GM18498 (cell line): ENCODE data around the gene SNRNP40.
"Not testable (repeated sequence)": the region's sequence is repeated elsewhere in the genome, so short reads cannot be mapped to it uniquely, and the experiment has no call there.

Experiments used
- ATAC-seq: cut with Tn5 transposase; IDR thresholded peaks from one replicate; pipeline ENCODE4 v1.9.1; 2021; ENCODE audit warnings: mild to moderate bottlenecking, moderate library complexity; ENCODE audit not compliant: unreplicated experiment

The SNRNP40 gene

GRCh38 chr1:31287791-31288190 lies 8.8 kb downstream of the SNRNP40 start:
- not testable (repeated sequence) for ATAC-seq

GRCh38 chr1:31282426-31282825 lies 14.2 kb downstream of the SNRNP40 start:
- not testable (repeated sequence) for ATAC-seq

- ATAC-seq: no peak
These were observed 23.0 kb downstream of the SNRNP40 start for GRCh38 chr1:31273619-31274018.

GRCh38 chr1:31272369-31272768 lies 24.2 kb downstream of the SNRNP40 start:
- ATAC-seq: no peak

- ATAC-seq: no peak
These were observed 30.0 kb downstream of the SNRNP40 start for GRCh38 chr1:31266547-31266946.

- no peak for ATAC-seq
These were observed 31.7 kb downstream of the SNRNP40 start for GRCh38 chr1:31264790-31265386.

- no peak for ATAC-seq
These were observed 33.2 kb downstream of the SNRNP40 start for GRCh38 chr1:31263408-31263807.

- ATAC-seq: not testable (repeated sequence)
These were observed 34.2 kb downstream of the SNRNP40 start for GRCh38 chr1:31262393-31262792.

- ATAC-seq: no peak
These were observed 34.7 kb downstream of the SNRNP40 start for GRCh38 chr1:31261916-31262315.

- ATAC-seq: no peak
These were observed 36.8 kb downstream of the SNRNP40 start for GRCh38 chr1:31259746-31260145.

- no peak for ATAC-seq
These were observed 38.0 kb downstream of the SNRNP40 start for GRCh38 chr1:31258581-31258980.

GRCh38 chr1:31257213-31257612 lies 39.4 kb downstream of the SNRNP40 start:
- no peak for ATAC-seq

- ATAC-seq: no peak
These were observed 46.7 kb downstream of the SNRNP40 start for GRCh38 chr1:31249854-31250253.

- ATAC-seq: no peak
These were observed 48.3 kb downstream of the SNRNP40 start for GRCh38 chr1:31248276-31248675.

GRCh38 chr1:31244326-31244725 lies 52.3 kb downstream of the SNRNP40 start:
- no peak for ATAC-seq

- ATAC-seq: no peak
These were observed 52.9 kb downstream of the SNRNP40 start for GRCh38 chr1:31243501-31244286.

- no peak for ATAC-seq
These were observed 55.3 kb downstream of the SNRNP40 start for GRCh38 chr1:31241321-31241720.

- no peak for ATAC-seq
These were observed 56.8 kb downstream of the SNRNP40 start, which contains the start of gene NKAIN1 for GRCh38 chr1:31239653-31240241. NKAIN1 (minus strand) TSS chr1:31239887; CDS start chr1:31239547, 340 bp downstream.

- ATAC-seq: no peak
These were observed 57.5 kb downstream of the SNRNP40 start for GRCh38 chr1:31238986-31239613.

- no peak for ATAC-seq
These were observed 58.0 kb downstream of the SNRNP40 start for GRCh38 chr1:31238612-31238985.

GRCh38 chr1:31234870-31235269 lies 61.7 kb downstream of the SNRNP40 start:
- ATAC-seq: no peak
